Measurements from ENCODE around the gene ITIH1.
A peak's percentile ranks its signal among the peaks of the same experiment; 100 is the strongest.
"Not testable (repeated sequence)": the region's sequence is repeated elsewhere in the genome, so short reads cannot be mapped to it uniquely, and the experiment has no call there.

The ITIH1 gene

GRCh38 chr3:52774901-52775864 is 2.2 kb upstream of the ITIH1 start:
- DNase-seq, result peak; percentile 47

- DNase-seq, result no peak
Observed at GRCh38 chr3:52775877-52776276, 1.5 kb upstream of the ITIH1 start.

- not testable (repeated sequence) for DNase-seq
Observed at GRCh38 chr3:52776486-52776885, 913 bp upstream of the ITIH1 start.

DNA sequence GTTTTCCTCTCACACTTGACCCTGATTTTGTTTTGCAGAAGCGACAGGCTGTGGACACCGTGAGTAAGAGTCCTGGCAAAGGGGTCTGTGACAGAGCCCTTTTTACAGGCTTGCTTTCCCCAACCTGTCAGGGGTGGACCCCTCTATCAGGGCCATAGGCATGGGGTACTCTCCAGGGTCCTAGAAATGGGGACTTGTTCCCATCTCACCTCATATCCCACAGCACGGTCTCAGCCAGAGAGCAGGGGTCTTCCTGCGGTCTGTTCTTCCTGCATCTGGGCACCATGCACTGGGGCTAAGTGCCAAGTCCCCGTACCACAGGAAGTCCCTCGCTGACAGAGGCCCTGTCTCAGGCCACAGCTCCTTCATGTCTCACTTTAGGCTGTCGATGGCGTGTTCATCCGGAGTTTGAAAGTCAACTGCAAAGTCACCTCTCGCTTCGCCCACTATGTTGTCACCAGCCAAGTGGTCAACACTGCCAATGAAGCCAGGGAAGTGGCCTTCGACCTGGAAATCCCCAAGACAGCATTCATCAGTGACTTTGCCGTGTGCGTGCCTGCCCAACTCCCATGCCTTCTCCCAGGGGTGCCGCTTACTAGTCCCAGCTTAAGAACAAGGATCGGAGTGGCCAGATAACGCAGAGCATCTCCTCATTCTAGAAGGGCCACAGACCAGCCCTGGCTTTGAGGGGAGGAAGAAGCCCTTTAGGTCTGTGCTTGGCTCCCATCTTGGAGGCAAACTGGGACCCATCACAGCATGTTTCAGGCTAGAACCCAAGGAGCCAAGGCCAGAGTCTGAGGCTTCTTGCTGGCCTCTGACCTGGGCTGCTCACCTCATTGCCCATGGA is 783 bp downstream of the ITIH1 start:
- DNase-seq, result no peak

- DNase-seq, result no peak
Observed at GRCh38 chr3:52779011-52779836, 1.8 kb downstream of the ITIH1 start.

- no peak for DNase-seq
Observed at GRCh38 chr3:52779837-52780585, 2.6 kb downstream of the ITIH1 start.

DNA sequence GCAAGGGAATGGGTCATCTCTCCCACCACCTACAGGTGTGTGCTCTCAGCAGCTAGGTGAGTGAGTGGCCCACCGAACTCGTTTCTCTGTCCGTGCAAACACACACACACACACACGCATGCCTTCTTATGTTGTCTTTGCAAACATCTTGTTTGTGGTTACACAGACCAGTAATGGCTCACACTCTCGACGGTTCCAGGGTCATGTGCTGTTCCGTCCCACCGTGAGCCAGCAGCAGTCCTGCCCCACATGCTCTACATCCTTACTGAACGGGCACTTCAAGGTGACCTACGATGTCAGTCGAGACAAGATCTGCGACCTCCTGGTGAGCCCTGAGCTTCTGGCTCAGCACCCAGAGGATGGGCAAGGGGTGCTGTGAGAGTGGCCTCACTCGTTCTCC is 4.3 kb downstream of the ITIH1 start:
- no peak for DNase-seq

DNA sequence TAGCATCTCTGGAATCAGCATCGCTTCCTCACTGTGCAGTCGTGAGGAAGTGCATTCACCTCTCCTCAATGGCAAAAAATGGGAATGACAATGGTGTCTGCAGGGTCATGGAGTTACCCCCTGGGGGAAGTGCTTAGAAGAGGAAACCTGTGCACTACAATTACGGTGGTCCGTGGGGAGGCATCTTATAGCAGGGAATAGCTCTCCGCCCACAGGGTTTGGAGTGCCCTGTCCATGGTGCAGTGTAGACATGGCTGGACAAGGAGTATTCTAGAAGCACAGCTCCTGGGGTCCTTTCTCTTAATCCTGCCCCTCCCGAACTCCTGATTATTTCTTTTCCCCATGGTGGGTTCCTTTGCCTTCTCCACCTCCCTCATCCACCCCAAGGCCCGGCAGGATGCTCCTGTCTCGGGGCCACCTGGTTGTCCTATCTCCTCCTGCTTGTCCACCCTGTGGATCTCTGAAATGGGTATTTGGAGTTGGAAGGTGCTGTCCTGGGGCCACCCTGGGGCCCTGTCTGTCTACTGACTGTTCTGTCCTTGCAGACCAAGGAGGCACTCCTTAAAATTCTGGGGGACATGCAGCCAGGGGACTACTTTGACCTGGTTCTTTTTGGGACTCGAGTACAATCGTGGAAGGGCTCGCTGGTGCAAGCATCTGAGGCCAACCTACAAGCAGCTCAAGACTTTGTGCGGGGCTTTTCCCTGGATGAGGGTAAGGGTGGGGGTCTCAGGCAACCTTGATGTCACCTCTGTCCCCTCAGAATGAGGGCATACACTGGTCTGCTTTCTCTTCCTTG is 5.2 kb downstream of the ITIH1 start:
- no peak for DNase-seq

- no peak for DNase-seq
Observed at GRCh38 chr3:52783211-52783555, 5.8 kb downstream of the ITIH1 start.

DNA sequence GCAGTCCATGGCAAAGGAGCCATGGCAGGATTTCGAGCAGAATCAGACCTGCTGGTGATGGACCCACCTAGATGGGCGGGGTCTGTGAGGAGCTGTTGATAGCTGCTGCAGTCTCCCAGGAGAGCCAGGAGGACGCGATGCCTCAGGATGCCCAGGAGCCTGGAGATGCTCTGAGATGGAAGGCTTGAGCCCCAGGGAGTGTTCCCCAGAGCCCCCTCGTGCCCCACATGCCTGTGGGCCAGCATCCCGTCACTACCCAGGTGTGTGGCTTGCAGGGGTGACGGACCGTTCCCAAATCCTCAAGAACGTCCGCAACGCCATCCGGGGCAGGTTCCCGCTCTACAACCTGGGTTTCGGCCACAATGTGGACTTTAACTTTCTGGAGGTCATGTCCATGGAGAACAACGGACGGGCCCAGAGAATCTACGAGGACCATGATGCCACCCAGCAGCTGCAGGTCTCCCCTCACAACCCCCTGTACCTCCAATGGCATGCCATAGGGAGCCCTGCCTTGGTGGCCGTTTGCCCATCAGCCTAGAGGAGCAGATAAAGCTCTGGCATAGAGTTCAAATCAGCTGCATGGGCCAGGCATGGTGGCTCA is 6.7 kb downstream of the ITIH1 start:
- DNase-seq, result no peak

DNA sequence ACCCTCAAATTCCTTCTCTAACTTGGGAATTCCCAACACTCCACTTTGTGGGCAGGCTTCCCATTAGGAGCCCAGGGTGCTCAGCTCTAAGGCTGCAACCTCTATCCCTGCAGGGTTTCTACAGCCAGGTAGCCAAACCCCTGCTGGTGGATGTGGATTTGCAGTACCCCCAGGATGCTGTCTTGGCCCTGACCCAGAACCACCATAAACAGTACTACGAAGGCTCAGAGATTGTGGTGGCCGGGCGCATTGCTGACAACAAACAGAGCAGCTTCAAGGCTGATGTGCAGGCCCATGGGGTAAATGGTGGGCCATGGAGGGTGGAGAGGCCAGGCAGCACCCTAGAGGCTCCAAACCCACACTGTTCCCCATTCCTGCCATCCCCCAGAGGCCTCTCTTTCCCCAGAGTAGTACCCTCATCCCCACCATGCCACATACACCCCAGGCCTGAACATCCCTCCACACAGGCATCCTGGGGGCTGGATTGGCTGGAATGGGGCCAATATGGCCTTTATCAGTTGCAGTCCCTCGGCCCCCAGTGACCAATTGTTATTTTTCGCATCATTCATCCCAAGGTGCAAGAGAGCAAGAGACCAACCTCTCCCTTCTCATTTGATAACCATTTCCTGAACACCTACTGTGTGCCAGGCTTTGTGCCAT is 7.7 kb downstream of the ITIH1 start:
- no peak for DNase-seq

DNA sequence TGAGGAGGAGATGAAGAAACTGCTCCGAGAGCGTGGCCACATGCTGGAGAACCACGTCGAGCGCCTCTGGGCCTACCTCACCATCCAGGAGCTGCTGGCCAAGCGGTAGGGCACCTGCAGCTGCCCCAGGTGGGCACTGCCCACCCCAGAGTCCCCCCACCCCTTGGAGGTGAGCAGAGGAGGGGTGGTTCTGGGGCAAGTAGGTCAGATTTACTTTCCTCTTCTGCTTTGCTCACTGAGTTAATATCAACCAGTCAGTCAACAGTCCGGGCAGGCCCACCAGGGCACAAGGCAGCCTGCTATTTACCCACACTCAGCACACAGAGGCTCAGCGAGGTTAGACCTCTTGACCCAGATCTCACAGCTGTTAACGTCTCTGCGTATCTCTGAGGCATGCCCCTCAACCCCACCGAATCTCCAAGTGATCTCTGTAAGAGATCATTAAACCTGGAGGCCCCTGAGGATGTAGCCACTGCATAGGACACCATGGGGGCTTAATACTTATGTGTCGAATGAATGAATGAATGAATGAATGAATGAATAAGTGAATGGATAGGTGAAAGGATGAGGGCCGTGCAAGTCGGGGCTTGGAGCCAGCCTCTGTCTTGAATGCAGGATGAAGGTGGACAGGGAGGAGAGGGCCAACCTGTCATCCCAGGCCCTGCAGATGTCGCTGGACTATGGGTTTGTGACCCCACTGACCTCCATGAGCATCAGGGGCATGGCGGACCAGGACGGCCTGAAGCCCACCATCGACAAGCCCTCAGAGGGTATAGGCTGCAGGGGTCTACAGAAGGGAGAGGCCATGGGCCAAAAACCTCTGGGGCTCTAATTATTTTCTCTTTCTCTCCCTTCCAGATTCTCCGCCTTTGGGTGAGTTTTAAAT is 9.2 kb downstream of the ITIH1 start:
- DNase-seq, result no peak

GRCh38 chr3:52787246-52787645 is 9.8 kb downstream of the ITIH1 start:
- no peak for DNase-seq

- no peak for DNase-seq
Observed at GRCh38 chr3:52787672-52788625, 10.6 kb downstream of the ITIH1 start.

DNA sequence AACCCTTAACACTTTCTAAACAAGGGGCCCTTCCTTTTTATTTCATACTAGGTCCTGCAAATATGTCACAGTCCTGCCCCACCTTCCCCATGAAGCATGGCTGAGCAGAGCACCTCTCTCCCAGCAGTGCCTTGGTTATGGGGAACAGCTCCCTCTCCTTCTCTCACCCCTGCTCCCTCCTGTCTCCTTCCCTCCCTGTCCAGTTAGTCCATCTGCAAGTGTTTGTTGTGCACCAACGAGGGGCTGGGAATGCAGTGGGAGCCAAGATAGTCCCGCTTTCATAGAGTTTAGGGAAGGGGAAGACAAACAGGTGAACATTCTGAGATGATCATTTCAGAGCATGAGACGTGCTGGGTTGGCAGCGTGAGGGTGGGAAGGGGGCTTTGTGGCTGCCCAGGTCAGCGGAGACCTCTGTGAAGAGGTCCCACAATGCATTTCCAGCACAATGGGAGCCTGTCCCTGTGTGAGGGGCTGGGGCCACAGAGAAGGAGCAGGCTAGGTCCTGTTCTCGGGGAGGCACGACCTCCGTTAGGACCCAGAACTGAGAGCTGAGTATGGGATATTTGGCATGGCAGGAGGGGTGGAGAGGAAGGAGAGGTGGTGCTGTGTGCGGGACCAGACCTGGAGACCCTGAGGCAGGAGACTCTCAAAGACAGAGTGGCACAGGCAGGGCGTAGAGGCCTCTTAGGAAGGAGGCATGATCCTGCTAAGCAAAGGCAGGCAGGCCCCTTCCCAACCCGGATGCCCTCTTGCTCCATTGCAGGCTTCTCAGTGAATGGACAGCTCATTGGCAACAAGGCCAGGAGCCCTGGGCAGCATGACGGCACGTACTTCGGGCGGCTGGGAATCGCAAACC is 11.7 kb downstream of the ITIH1 start:
- no peak for DNase-seq

GRCh38 chr3:52789746-52790040 is 12.3 kb downstream of the ITIH1 start:
- no peak for DNase-seq

DNA sequence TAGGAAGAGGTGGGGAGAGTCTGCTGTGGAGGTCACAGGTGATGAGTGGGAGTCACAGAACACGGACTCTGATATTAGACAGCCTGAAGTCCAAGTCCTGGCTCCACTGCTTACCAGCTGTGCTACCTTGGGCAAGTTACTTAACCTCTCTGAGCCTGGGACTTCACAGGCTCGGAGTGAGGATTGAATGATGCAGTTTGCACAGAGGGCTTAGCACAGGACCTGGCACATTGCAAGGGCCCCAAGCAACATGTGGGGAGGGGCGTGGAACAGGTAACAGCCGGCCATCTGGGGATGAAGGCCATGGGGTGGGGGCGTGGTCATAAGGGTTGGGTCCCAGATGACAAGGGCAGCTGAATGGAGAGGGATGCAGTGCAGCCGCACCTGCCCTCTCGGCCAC is 12.9 kb downstream of the ITIH1 start:
- no peak for DNase-seq
